B cell (primary cell): Measurements from ENCODE around the gene PSME2. TPM values are rescaled to one million over a fixed set of nuclear protein-coding genes. Genes with fewer than 3 reads are reported as not detected.

ENCODE experiments used
- ATAC-seq: fragments of 200-7000 bp; cut with Tn5 transposase; one replicate; pipeline ENCODE4 v1.10.0; 2021; ENCODE audit warnings: low read depth, mild to moderate bottlenecking, moderate number of reproducible peaks, moderate library complexity
- CTCF ChIA-PET: fragments of 350-600 bp; sonication (Branson Sonifier 250); formaldehyde crosslinking; loops from one replicate; lab custom pipeline; 2021; ENCODE audit warnings: antibody characterized with exemption, inconsistent platforms; lab: Charles Lee
- POLR2A ChIA-PET: fragments of 350-600 bp; sonication (Branson Sonifier 250); formaldehyde crosslinking; loops from one replicate; lab custom pipeline; 2021; ENCODE audit warnings: antibody characterized with exemption; lab: Charles Lee
- DNase-seq: peaks from one replicate; pipeline ENCODE4 v3.0.0; 2013
- H2AFZ ChIP-seq: 2 replicates; pipeline ENCODE4 v1.6.1; 2012; ENCODE audit warnings: mild to moderate bottlenecking, low read depth, low read length; ENCODE audit not compliant: insufficient read depth, poor library complexity, severe bottlenecking
- H3K27ac ChIP-seq, 2 donors: 1 replicate in 1 of 2; 2 replicates in 1 of 2; pipeline ENCODE4 v1.5.1; 2012 to 2013; ENCODE audit warnings: low read length in 2 of 2, mild to moderate bottlenecking in 2 of 2, moderate library complexity in 1 of 2
- H3K27me3 ChIP-seq, 4 experiments: fragments of 200-600 bp in 1 of 4; sonication (generic) in 1 of 4; replicated peaks in 1 of 4; 1 replicate in 2 of 4; 2 replicates in 2 of 4; pipeline versions ENCODE4 v1.6.1 to v1.7.0; 2013 to 2016; ENCODE audit warnings: low read length in 3 of 4, mild to moderate bottlenecking in 2 of 4, mixed read lengths in 1 of 4, moderate library complexity in 1 of 4; ENCODE audit not compliant: insufficient read depth in 4 of 4, control insufficient read depth in 3 of 4; ENCODE audit errors: control extremely low read depth in 1 of 4
- H3K36me3 ChIP-seq, 2 experiments: replicated peaks in 1 of 2; 1 replicate in 1 of 2; 2 replicates in 1 of 2; pipeline versions ENCODE4 v1.6.1 to v1.7.1; 2013; ENCODE audit warnings: low read length in 1 of 2; ENCODE audit not compliant: insufficient read depth in 2 of 2, control insufficient read depth in 1 of 2; ENCODE audit errors: control extremely low read depth in 1 of 2, extremely low read depth in 1 of 2
- H3K4me1 ChIP-seq, 2 donors: fragments of 200-600 bp in 1 of 2; sonication (generic) in 1 of 2; 1 replicate in 1 of 2; 2 replicates in 1 of 2; pipeline versions ENCODE4 v1.5.1 to v1.6.1; 2013 to 2017; ENCODE audit warnings: low read length in 2 of 2; ENCODE audit not compliant: control insufficient read depth in 2 of 2, insufficient read depth in 2 of 2
- H3K4me2 ChIP-seq: replicated peaks from 2 replicates; pipeline ENCODE3; 2012; ENCODE audit warnings: mild to moderate bottlenecking, low read depth, low read length; ENCODE audit not compliant: poor library complexity, severe bottlenecking
- H3K4me3 ChIP-seq, 5 experiments: fragments of 200-600 bp in 1 of 5; sonication (generic) in 1 of 5; 1 replicate in 3 of 5; 2 replicates in 2 of 5; pipeline versions ENCODE4 v1.5.1 to v1.7.0; 2011 to 2016; ENCODE audit warnings: low read length in 4 of 5, mild to moderate bottlenecking in 4 of 5, low read depth in 2 of 5, control low read depth in 1 of 5, moderate library complexity in 1 of 5; ENCODE audit not compliant: insufficient read depth in 1 of 5; ENCODE audit errors: control extremely low read depth in 1 of 5, extremely low read depth in 1 of 5
- H3K79me2 ChIP-seq: fragments of 200-600 bp; sonication (generic); one replicate; pipeline ENCODE4 v1.6.0; 2016; ENCODE audit warnings: low read length; ENCODE audit not compliant: control insufficient read depth, insufficient read depth
- H3K9ac ChIP-seq: fragments of 200-600 bp; sonication (generic); 2 replicates; pipeline ENCODE4 v1.6.1; 2017; ENCODE audit warnings: mild to moderate bottlenecking, low read length, moderate library complexity
- H3K9me3 ChIP-seq, 3 donors: one replicate each; pipeline versions ENCODE4 v1.6.1 to v1.7.1; 2013; ENCODE audit warnings: low read length in 2 of 3; ENCODE audit not compliant: control insufficient read depth in 2 of 3, insufficient read depth in 1 of 3; ENCODE audit errors: control extremely low read depth in 1 of 3
- H4K20me1 ChIP-seq: 2 replicates; pipeline ENCODE4 v1.6.0; 2012; ENCODE audit warnings: mild to moderate bottlenecking, low read length; ENCODE audit not compliant: insufficient read depth, control insufficient read depth, poor library complexity, severe bottlenecking
- H3K27ac Mint-ChIP-seq: one replicate; pipeline ENCODE4 v1.8.0; 2021; ENCODE audit warnings: mixed read lengths
- H3K27me3 Mint-ChIP-seq: one replicate; pipeline ENCODE4 v1.8.0; 2021; ENCODE audit warnings: mixed read lengths
- H3K4me1 Mint-ChIP-seq: one replicate; pipeline ENCODE4 v1.8.0; 2021; ENCODE audit warnings: mixed read lengths
- H3K4me3 Mint-ChIP-seq: one replicate; pipeline ENCODE4 v1.8.0; 2021; ENCODE audit warnings: mixed read lengths
- H3K9me3 Mint-ChIP-seq: one replicate; pipeline ENCODE4 v1.8.0; 2022; ENCODE audit warnings: mixed read lengths; ENCODE audit not compliant: insufficient read depth
- EZH2 ChIP-seq: IDR thresholded peaks from 2 replicates; pipeline ENCODE4 v1.6.1; 2012; ENCODE audit warnings: borderline replicate concordance, low read depth, mild to moderate bottlenecking, moderate library complexity, low read length; ENCODE audit not compliant: insufficient read depth, poor library complexity, severe bottlenecking
- WGBS: methylation state at CpG from one replicate; pipeline ENCODE4 v1.1.5; 2013; ENCODE audit warnings: missing lambda C conversion rate; ENCODE audit not compliant: insufficient coverage; 5-methylcytosine and 5-hydroxymethylcytosine counted together
- intact Hi-C: fragments of 100-400 bp; cut with micrococcal nuclease; formaldehyde crosslinking; loops from one replicate; pipeline ENCODE4 v1.10.0; 2022
- polyA plus RNA-seq: library from polyadenylated mRNA; depleted of rRNA; stranded (reverse); fragments of >200 nt; gene quantifications from 2 replicates; pipeline ENCODE4 v1.2.3, GENCODE V29; 2012
- total RNA-seq, 2 donors: library from RNA; stranded (reverse); fragments of 120-200 nt in 1 of 2; gene quantifications; 1 replicate in 1 of 2; 2 replicates in 1 of 2; pipeline versions ENCODE4 v1.2.3 to v1.2.4, GENCODE V29; 2013 to 2022
- TF ChIP-seq, protein P1 (sequence below): fragments of 200-600 bp; IDR thresholded peaks from one replicate; pipeline ENCODE4 v1.8.0; 2022; ENCODE audit warnings: antibody characterized with exemption, mild to moderate bottlenecking

The PSME2 gene
- total and polyA plus RNA-seq, 2 donors (not counting 1 experiment from before 2014, with no cell fraction given), result 126 to 141 TPM

DNA sequence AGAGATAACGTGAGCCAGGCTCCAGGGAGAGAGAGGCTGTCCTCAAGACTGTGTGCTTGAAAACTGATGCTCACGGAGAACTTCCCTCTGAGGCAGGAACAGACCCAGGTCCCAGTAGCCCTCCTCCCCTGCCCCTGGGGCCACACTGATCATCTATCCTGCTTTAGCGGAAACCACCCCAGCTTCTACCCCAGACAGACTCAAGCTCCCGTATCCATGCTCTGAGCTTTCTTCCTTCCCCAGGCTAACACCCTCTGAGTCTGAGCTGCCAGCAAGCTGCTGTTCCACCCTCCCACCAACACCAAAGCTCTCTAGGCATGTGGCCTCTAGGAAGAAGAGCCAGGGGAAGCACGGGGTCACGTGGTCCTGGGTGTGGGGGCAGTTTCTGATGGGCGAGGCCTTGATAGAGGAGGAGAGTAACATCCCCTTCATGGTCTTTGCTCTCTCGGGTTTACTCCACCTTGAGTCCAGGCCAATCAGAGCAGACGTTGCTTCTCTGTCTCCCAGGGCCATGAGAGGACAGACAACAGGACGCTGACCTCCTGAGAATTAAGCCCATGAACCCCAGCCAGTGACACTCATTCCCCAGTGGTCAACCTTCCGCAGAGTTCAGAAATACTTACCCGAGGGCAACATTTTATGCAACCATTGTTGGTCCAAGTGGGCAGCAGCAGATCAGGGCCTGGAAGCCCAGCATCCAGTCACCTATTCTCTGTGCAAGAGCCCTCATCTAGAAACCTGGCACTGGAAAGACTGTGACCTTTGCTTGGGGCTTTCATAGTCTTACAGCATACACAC lies 50.9 kb downstream of the PSME2 start:
- H3K9me3 ChIP-seq, result no peaks in the 10 kb centered on the region
- Mint-ChIP-seq H3K9me3 (no peaks in the 10 kb centered on the region), H3K4me1 (peaks cover 33% of the 10 kb centered on the region), H3K27ac (peak overlapping the region; percentile 92), H3K27me3 (no peaks in the 10 kb centered on the region), H3K4me3 (peak overlapping the region; percentile 95)
- H2AFZ ChIP-seq, result peak overlapping the region; percentile 92
- peak overlapping the region; percentile 95 for H3K9ac ChIP-seq
- no peaks in the 10 kb centered on the region for H3K27me3 ChIP-seq
- peaks cover 2 to 33% of the 10 kb centered on the region in 2 experiments for H3K36me3 ChIP-seq
- 21% methylated on average over 10 of the region's 12 CpGs for WGBS
- H4K20me1 ChIP-seq, result peaks cover 7% of the 10 kb centered on the region
- H3K4me1 ChIP-seq, result peaks cover 5 to 30% of the 10 kb centered on the region in 2 donors
- POLR2A ChIA-PET, result interaction anchor here (0.6 to 4.1 kb wide), 8 partner anchors 10 to 147 kb away, joined by 3 to 35 read pairs (median 7); partner anchors contain the start of genes DCAF11, IRF9, NRL and TINF2
- TF ChIP-seq, protein P1, sequence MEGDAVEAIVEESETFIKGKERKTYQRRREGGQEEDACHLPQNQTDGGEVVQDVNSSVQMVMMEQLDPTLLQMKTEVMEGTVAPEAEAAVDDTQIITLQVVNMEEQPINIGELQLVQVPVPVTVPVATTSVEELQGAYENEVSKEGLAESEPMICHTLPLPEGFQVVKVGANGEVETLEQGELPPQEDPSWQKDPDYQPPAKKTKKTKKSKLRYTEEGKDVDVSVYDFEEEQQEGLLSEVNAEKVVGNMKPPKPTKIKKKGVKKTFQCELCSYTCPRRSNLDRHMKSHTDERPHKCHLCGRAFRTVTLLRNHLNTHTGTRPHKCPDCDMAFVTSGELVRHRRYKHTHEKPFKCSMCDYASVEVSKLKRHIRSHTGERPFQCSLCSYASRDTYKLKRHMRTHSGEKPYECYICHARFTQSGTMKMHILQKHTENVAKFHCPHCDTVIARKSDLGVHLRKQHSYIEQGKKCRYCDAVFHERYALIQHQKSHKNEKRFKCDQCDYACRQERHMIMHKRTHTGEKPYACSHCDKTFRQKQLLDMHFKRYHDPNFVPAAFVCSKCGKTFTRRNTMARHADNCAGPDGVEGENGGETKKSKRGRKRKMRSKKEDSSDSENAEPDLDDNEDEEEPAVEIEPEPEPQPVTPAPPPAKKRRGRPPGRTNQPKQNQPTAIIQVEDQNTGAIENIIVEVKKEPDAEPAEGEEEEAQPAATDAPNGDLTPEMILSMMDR, result no peak
- no peak for TF ChIP-seq EZH2
- peak overlapping the region; percentile 62 to 97 (median 89) for H3K4me3 ChIP-seq
- H3K27ac ChIP-seq, result peak overlapping the region; percentile 80 to 95
- CTCF ChIA-PET, result interaction anchor here (0.6 to 12.1 kb wide), 12 partner anchors 10 to 212 kb away, joined by 3 to 292 read pairs (median 4); partner anchors contain the start of genes CIDEB, DCAF11, EMC9 and IPO4
- H3K4me2 ChIP-seq, result peak overlapping the region; percentile 95
- intact Hi-C loops, result loop anchor here (1.0 kb wide), 2 partner anchors 66 to 100 kb away; partner anchors contain the start of genes IRF9 and TM9SF1
- peaks cover 33% of the 10 kb centered on the region for H3K79me2 ChIP-seq
- ATAC-seq (peak; percentile 41), DNase-seq (peak; percentile 75)
